OCI-LY7 (cell line): ENCODE results near the gene OCLN. TPM values are rescaled to one million over a fixed set of nuclear protein-coding genes. Genes with fewer than 3 reads are reported as not detected.

Experiments used
- BruUV-seq: library from RNA; stranded (reverse); fragments of 400-500 nt; replicated peaks from 2 replicates; lab custom pipeline; 2021; lab: Mats Ljungman, UMichigan
- CTCF ChIA-PET: fragments of 300-600 bp; sonication (Branson Sonifier 250); formaldehyde crosslinking; loops from one replicate; lab custom pipeline; 2022; ENCODE audit warnings: antibody characterized with exemption; ENCODE audit not compliant: unreplicated experiment; lab: Charles Lee
- POLR2A ChIA-PET: fragments of 300-600 bp; sonication (Branson Sonifier 250); formaldehyde crosslinking; loops from one replicate; lab custom pipeline; 2022; ENCODE audit warnings: antibody characterized with exemption; lab: Charles Lee
- DNase-seq: peaks from one replicate; pipeline ENCODE4 v3.0.0-alpha.2; 2015; ENCODE audit warnings: low spot score
- H2AFZ ChIP-seq: fragments of 200-600 bp; sonication (generic), shearing (Covaris generic); 2 replicates; pipeline ENCODE4 v1.6.1; 2014; ENCODE audit warnings: mild to moderate bottlenecking, antibody characterized with exemption, low read length, moderate library complexity
- H3K27ac ChIP-seq: fragments of 200-600 bp; sonication (generic); 2 replicates; pipeline ENCODE4 v1.5.1; 2014; ENCODE audit warnings: mixed run types, low read depth, mild to moderate bottlenecking, moderate library complexity, low read length, inconsistent platforms; ENCODE audit not compliant: poor library complexity, severe bottlenecking
- H3K36me3 ChIP-seq: fragments of 200-600 bp; sonication (generic); 2 replicates; pipeline ENCODE4 v1.6.1; 2014; ENCODE audit warnings: mild to moderate bottlenecking, antibody characterized with exemption, low read length, moderate library complexity, mixed read lengths; ENCODE audit not compliant: insufficient read depth
- H3K4me1 ChIP-seq: fragments of 200-600 bp; sonication (generic); 2 replicates; pipeline ENCODE4 v1.5.1; 2014; ENCODE audit warnings: mild to moderate bottlenecking, low read length; ENCODE audit not compliant: insufficient read depth, poor library complexity, severe bottlenecking
- H3K4me2 ChIP-seq: fragments of 200-600 bp; sonication (generic); 2 replicates; pipeline ENCODE4 v1.6.1; 2014; ENCODE audit warnings: mild to moderate bottlenecking, low read length
- H3K4me3 ChIP-seq: fragments of 200-600 bp; sonication (generic); 2 replicates; pipeline ENCODE4 v1.5.1; 2014; ENCODE audit warnings: mild to moderate bottlenecking, low read depth, low read length; ENCODE audit not compliant: poor library complexity, severe bottlenecking
- H3K79me2 ChIP-seq: fragments of 200-600 bp; sonication (generic); 2 replicates; pipeline ENCODE4 v1.6.1; 2016; ENCODE audit warnings: low read depth, mild to moderate bottlenecking, low read length, moderate library complexity, mixed read lengths; ENCODE audit not compliant: insufficient read depth
- H3K9me2 ChIP-seq: fragments of 200-600 bp; sonication (generic); 2 replicates; pipeline ENCODE4 v1.6.1; 2016; ENCODE audit warnings: mild to moderate bottlenecking, low read length, mixed read lengths; ENCODE audit not compliant: insufficient read depth
- H3K9me3 ChIP-seq: fragments of 200-600 bp; sonication (generic); 2 replicates; pipeline ENCODE4 v1.6.1; 2014; ENCODE audit warnings: mild to moderate bottlenecking, mixed run types, low read length, mixed read lengths
- H4K20me1 ChIP-seq: fragments of 200-600 bp; sonication (generic); 2 replicates; pipeline ENCODE4 v1.6.1; 2014; ENCODE audit warnings: mild to moderate bottlenecking, antibody characterized with exemption, low read length, moderate library complexity, mixed read lengths; ENCODE audit not compliant: insufficient read depth
- CTCF ChIP-seq: fragments of 200-600 bp; sonication (generic); conservative IDR thresholded peaks from 2 replicates; pipeline ENCODE4 v1.5.1; 2014; ENCODE audit warnings: mild to moderate bottlenecking, antibody characterized with exemption, low read length, moderate library complexity, mixed read lengths
- EZH2phosphoT487 ChIP-seq: fragments of 200-600 bp; sonication (generic); IDR thresholded peaks from 2 replicates; pipeline ENCODE4 v1.6.1; 2018; ENCODE audit warnings: low read depth, borderline replicate concordance, mild to moderate bottlenecking, mixed run types, antibody characterized with exemption, low read length, moderate library complexity, mixed read lengths
- intact Hi-C: fragments of 100-400 bp; cut with micrococcal nuclease; formaldehyde crosslinking; loops from one replicate; pipeline ENCODE4 v1.10.0; 2022; ENCODE audit not compliant: unreplicated experiment
- total RNA-seq, 2 experiments: library from RNA; depleted of rRNA in 1 of 2; stranded (reverse); fragments of >200 nt in 1 of 2; shearing (Covaris generic) in 1 of 2; gene quantifications; 2 replicates each; pipeline ENCODE4 v1.2.3, GENCODE V29; 2014 to 2022

The OCLN gene
- total RNA-seq, 2 experiments from 2014 or later = 0.50 to 1.1 TPM

GRCh38 chr5:69516769-69517168, 24.2 kb downstream of the OCLN start:
- CTCF ChIA-PET = no interaction called here
- TF ChIP-seq EZH2phosphoT487 (no peak), CTCF (no peak)
- no TSS peak for BruUV-seq

GRCh38 chr5:69517763-69518212, 25.2 kb downstream of the OCLN start:
- H4K20me1 ChIP-seq = no peaks in the 10 kb centered on the region
- ChIA-PET POLR2A (no interaction called here), CTCF (no interaction called here)
- TF ChIP-seq CTCF (no peak), EZH2phosphoT487 (no peak)
- intact Hi-C loops = no loop called here
- no peaks in the 10 kb centered on the region for H3K9me2 ChIP-seq
- H3K4me3 ChIP-seq = no peak overlapping the region
- BruUV-seq = no TSS peak
- H2AFZ ChIP-seq = no peak overlapping the region
- H3K36me3 ChIP-seq = no peaks in the 10 kb centered on the region
- H3K4me2 ChIP-seq = no peak overlapping the region
- H3K4me1 ChIP-seq = no peaks in the 10 kb centered on the region
- H3K79me2 ChIP-seq = no peaks in the 10 kb centered on the region
- H3K27ac ChIP-seq = no peak overlapping the region
- no peak for DNase-seq
- no peaks in the 10 kb centered on the region for H3K9me3 ChIP-seq

More at GRCh38 chr5:69516769-69517168, 24.2 kb downstream of the OCLN start:
- no peak overlapping the region for H3K4me3 ChIP-seq
- no peaks in the 10 kb centered on the region for H3K9me3 ChIP-seq
- DNase-seq = no peak
- no peaks in the 10 kb centered on the region for H4K20me1 ChIP-seq
- POLR2A ChIA-PET = interaction anchor here (0.6 kb wide), 1 partner anchor 353 kb away, joined by 3 read pairs; no protein-coding TSS in a partner anchor
- H3K9me2 ChIP-seq = no peaks in the 10 kb centered on the region
- H3K4me2 ChIP-seq = no peak overlapping the region
- no peaks in the 10 kb centered on the region for H3K36me3 ChIP-seq
- H3K79me2 ChIP-seq = no peaks in the 10 kb centered on the region
- no peak overlapping the region for H3K27ac ChIP-seq
- no peak overlapping the region for H2AFZ ChIP-seq
- intact Hi-C loops = no loop called here
- no peaks in the 10 kb centered on the region for H3K4me1 ChIP-seq

- POLR2A ChIA-PET = interaction anchor here (0.9 kb wide), 1 partner anchor 22 kb away, joined by 3 read pairs; no protein-coding TSS in a partner anchor
- H3K4me2 ChIP-seq = no peak overlapping the region
- no peaks in the 10 kb centered on the region for H3K79me2 ChIP-seq
- CTCF ChIA-PET = no interaction called here
- no peak for DNase-seq
- intact Hi-C loops = no loop called here
- no peak overlapping the region for H3K4me3 ChIP-seq
- H3K36me3 ChIP-seq = no peaks in the 10 kb centered on the region
- no peak for TF ChIP-seq CTCF
- no peak for TF ChIP-seq EZH2phosphoT487
- H3K27ac ChIP-seq = no peak overlapping the region
- H3K4me1 ChIP-seq = no peaks in the 10 kb centered on the region
- no peaks in the 10 kb centered on the region for H3K9me2 ChIP-seq
- no peaks in the 10 kb centered on the region for H3K9me3 ChIP-seq
- no peak overlapping the region for H2AFZ ChIP-seq
- no TSS peak for BruUV-seq
- H4K20me1 ChIP-seq = no peaks in the 10 kb centered on the region
These were observed 26.7 kb downstream of the OCLN start for GRCh38 chr5:69519285-69519684.
